GM23248 (cell line): Measurements from ENCODE around the gene CDKAL1.

Experiments used
- EZH2 ChIP-seq: fragments of 200-600 bp; sonication (generic); IDR thresholded peaks from 2 replicates; pipeline ENCODE4 v1.6.1; 2018; ENCODE audit warnings: antibody characterized with exemption, mild to moderate bottlenecking; ENCODE audit not compliant: insufficient read depth, poor library complexity, severe bottlenecking
- EZH2phosphoT487 ChIP-seq: fragments of 200-600 bp; sonication (generic); IDR thresholded peaks from 2 replicates; pipeline ENCODE4 v1.6.1; 2018; ENCODE audit warnings: antibody characterized with exemption, moderate library complexity, mild to moderate bottlenecking, low read depth; ENCODE audit not compliant: insufficient read depth

- TF ChIP-seq EZH2phosphoT487 (no peak), EZH2 (no peak)
These were observed 549.5 kb downstream of the CDKAL1 start for GRCh38 chr6:21083708-21084107.
